ENCODE data around the gene PEX11B. TPM values are rescaled to one million over a fixed set of nuclear protein-coding genes. Genes with fewer than 3 reads are reported as not detected.

Gene PEX11B
- total RNA-seq, 2 donors from 2014 or later: 20.1 to 21.2 TPM

DNA sequence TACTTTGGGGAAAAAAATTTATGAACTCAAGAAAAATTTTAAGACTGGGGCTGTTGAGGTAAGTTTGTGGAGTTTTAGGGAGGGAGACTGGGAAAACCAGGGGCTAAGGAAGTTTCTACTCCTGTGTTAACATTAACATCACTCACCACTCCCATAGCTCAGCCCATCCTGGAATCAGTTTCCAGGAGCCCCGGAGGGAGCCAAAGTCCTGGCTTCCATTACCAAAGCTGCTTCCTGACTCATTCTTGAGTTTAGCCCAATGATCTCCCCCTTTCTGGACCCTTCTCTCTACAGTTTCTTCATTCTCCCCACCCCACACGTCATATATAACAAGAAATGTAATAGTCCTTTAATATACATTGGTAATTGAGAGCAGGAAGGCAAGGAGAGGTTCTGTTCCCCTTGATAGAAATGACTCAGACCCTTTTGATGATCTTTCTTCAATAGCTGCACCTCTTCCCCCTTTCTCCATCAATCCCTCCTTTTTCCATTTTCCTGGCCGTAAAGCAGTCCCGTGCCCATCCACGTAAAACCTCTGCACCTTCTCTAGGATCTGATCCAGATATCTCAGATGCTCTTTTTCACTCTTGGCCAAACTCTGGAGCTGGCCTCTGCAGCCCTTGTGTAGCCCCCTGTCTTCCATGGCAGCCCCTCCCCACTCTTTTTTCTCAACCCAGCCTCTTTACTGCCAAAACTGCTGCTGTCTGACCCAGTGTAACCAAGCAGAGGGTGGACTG is 55.1 kb downstream of the PEX11B start:
- no peaks in the 10 kb centered on the region for H3K36me3 ChIP-seq
- DNase-seq (ENCODE audit: low spot score): no peak
- TF ChIP-seq, protein P1, sequence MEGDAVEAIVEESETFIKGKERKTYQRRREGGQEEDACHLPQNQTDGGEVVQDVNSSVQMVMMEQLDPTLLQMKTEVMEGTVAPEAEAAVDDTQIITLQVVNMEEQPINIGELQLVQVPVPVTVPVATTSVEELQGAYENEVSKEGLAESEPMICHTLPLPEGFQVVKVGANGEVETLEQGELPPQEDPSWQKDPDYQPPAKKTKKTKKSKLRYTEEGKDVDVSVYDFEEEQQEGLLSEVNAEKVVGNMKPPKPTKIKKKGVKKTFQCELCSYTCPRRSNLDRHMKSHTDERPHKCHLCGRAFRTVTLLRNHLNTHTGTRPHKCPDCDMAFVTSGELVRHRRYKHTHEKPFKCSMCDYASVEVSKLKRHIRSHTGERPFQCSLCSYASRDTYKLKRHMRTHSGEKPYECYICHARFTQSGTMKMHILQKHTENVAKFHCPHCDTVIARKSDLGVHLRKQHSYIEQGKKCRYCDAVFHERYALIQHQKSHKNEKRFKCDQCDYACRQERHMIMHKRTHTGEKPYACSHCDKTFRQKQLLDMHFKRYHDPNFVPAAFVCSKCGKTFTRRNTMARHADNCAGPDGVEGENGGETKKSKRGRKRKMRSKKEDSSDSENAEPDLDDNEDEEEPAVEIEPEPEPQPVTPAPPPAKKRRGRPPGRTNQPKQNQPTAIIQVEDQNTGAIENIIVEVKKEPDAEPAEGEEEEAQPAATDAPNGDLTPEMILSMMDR (IDR thresholded peaks at IDR 0.05): no peak

More for the DNA sequence above, 55.1 kb downstream of the PEX11B start:
- Histone ChIP-seq H3K4me3 (no peak overlapping the region), H3K4me1 (peaks cover 0 to 6% of the 10 kb centered on the region in 2 donors), H3K27ac (no peak overlapping the region), H3K27me3 (no peaks in the 10 kb centered on the region), H3K9me3 (no peaks in the 10 kb centered on the region)

Other genes with a start within 250 kb of the PEX11B start
- gene PDZK1, start 211.3 kb downstream of the PEX11B start, total RNA-seq: under 1 TPM; 0.30 to 0.35 TPM
- gene CD160, start 199.2 kb downstream of the PEX11B start, total RNA-seq: not detected
- gene RNF115, start 94.6 kb downstream of the PEX11B start, total RNA-seq: 10 to 100 TPM; 42.8 to 44.6 TPM
- gene POLR3C, start 94.5 kb downstream of the PEX11B start, total RNA-seq: 10 to 100 TPM; 16.0 to 19.5 TPM
- 10 to 100 TPM in 1 of 2 donors, 1 to 10 TPM in 1; 3.2 to 10.5 TPM for gene NUDT17, start 73.1 kb downstream of the PEX11B start, total RNA-seq
- gene PIAS3, start 59.6 kb downstream of the PEX11B start, total RNA-seq: 10 to 100 TPM; 11.4 to 18.0 TPM
- gene ANKRD35, start 32.9 kb downstream of the PEX11B start, total RNA-seq: 1 to 10 TPM; 1.8 to 2.4 TPM
- gene ITGA10, start 8.7 kb downstream of the PEX11B start, total RNA-seq: 10 to 100 TPM in 1 of 2 donors, 1 to 10 TPM in 1; 5.4 to 21.6 TPM
- gene RBM8A, start 8.8 kb upstream of the PEX11B start, total RNA-seq: 10 to 100 TPM; 75.2 to 91.1 TPM
- 10 to 100 TPM; 26.6 to 36.6 TPM for gene LIX1L, start 39.3 kb upstream of the PEX11B start, total RNA-seq
- gene ANKRD34A, start 45.9 kb upstream of the PEX11B start, total RNA-seq: 1 to 10 TPM; 1.5 to 3.4 TPM
- 10 to 100 TPM; 36.4 to 45.2 TPM for gene POLR3GL, start 46.0 kb upstream of the PEX11B start, total RNA-seq
- 1,000 to 10,000 TPM in 1 of 2 donors, 100 to 1,000 TPM in 1; 898 to 1,186 TPM for gene TXNIP, start 77.9 kb upstream of the PEX11B start, total RNA-seq
- 100 to 1,000 TPM in 1 of 2 donors, 10 to 100 TPM in 1; 73.3 to 153 TPM for gene HJV, start 103.0 kb upstream of the PEX11B start, total RNA-seq
- under 1 TPM; 0.67 to 0.89 TPM for gene NBPF10, start 226.1 kb upstream of the PEX11B start, total RNA-seq

Data from right atrium auricular region (tissue), 2 donors.